Thymus (tissue), 11 donors: ENCODE results near the gene ST7L. TPM values are rescaled to one million over a fixed set of nuclear protein-coding genes. Genes with fewer than 3 reads are reported as not detected.
"Not testable (repeated sequence)": the region's sequence is repeated elsewhere in the genome, so short reads cannot be mapped to it uniquely, and the experiment has no call there.

ENCODE experiments used
- DNase-seq, 9 donors: peaks; one replicate each; pipeline ENCODE4 v3.0.0-alpha.2; 2013; ENCODE audit warnings: low spot score in 9 of 9, low read depth in 6 of 9, missing footprints in 1 of 9
- H3K27ac ChIP-seq, 2 donors: one replicate each; pipeline ENCODE4 v1.5.1; 2013; ENCODE audit warnings: control low read depth in 1 of 2, low read depth in 1 of 2, low read length in 1 of 2, mild to moderate bottlenecking in 1 of 2, moderate library complexity in 1 of 2
- H3K27me3 ChIP-seq, 2 donors: one replicate each; pipeline ENCODE4 v1.5.1; 2013; ENCODE audit warnings: low read length in 1 of 2; ENCODE audit not compliant: control insufficient read depth in 2 of 2, insufficient read depth in 1 of 2
- H3K36me3 ChIP-seq, 2 donors: one replicate each; pipeline ENCODE4 v1.5.1; 2013; ENCODE audit warnings: low read length in 1 of 2, mild to moderate bottlenecking in 1 of 2, moderate library complexity in 1 of 2; ENCODE audit not compliant: control insufficient read depth in 2 of 2, insufficient read depth in 2 of 2
- H3K4me1 ChIP-seq, 2 donors: one replicate each; pipeline ENCODE4 v1.5.1; 2013; ENCODE audit warnings: low read length in 2 of 2; ENCODE audit not compliant: control insufficient read depth in 2 of 2, insufficient read depth in 2 of 2
- H3K4me3 ChIP-seq, 2 donors: one replicate each; pipeline ENCODE4 v1.5.1; 2013; ENCODE audit warnings: low read length in 2 of 2, control low read depth in 1 of 2, mild to moderate bottlenecking in 1 of 2
- H3K9me3 ChIP-seq, 2 donors: one replicate each; pipeline ENCODE4 v1.5.1; 2013; ENCODE audit warnings: low read length in 1 of 2, mild to moderate bottlenecking in 1 of 2; ENCODE audit not compliant: control insufficient read depth in 2 of 2, insufficient read depth in 1 of 2
- WGBS: extraction: QIAGEN DNeasy Blood & Tissue Kit; methylation state at CpG from one replicate; pipeline ENCODE4 v1.1.7; 2013; 5-methylcytosine and 5-hydroxymethylcytosine counted together
- polyA plus RNA-seq: library from polyadenylated mRNA; stranded (reverse); fragments of 200-250 nt; gene quantifications from one replicate; pipeline ENCODE4 v1.2.3, GENCODE V29; 2013
- total RNA-seq: library from RNA; stranded (reverse); fragments of 120-200 nt; gene quantifications from one replicate; pipeline ENCODE4 v1.2.4, GENCODE V29; 2013
- donor health status: healthy.

Gene ST7L
- total and polyA plus RNA-seq, 2 donors, result 13.4 to 13.9 TPM

DNA sequence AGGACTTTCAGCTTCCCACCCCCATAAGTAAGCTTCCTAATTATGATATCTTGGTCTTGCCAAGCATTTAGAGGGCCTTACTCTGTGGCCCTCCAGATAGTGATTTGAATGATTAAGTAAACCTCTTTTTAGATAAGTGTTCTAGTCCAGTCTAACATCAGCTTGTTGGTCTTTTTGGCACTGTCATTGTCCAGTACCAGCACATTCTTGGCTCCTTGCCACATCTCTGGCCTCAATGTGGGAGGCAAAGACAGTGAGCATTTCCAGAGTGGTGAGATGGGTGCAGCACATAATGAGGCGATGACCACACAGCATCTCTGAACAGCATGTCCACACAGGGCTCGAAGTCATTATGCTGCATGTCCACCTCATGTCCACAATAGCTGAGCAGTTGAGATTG lies 6.8 kb upstream of the ST7L start:
- peaks cover 9 to 31% of the 10 kb centered on the region in 2 donors for H3K36me3 ChIP-seq
- H3K4me3 ChIP-seq, result no peak overlapping the region
- peaks cover 5 to 12% of the 10 kb centered on the region in 2 donors for H3K4me1 ChIP-seq
- WGBS, result 98% methylated on average over 2 of the region's 2 CpGs
- no peaks in the 10 kb centered on the region for H3K27me3 ChIP-seq
- H3K9me3 ChIP-seq, result no peaks in the 10 kb centered on the region
- H3K27ac ChIP-seq, result no peak overlapping the region
- DNase-seq, result no peak

DNA sequence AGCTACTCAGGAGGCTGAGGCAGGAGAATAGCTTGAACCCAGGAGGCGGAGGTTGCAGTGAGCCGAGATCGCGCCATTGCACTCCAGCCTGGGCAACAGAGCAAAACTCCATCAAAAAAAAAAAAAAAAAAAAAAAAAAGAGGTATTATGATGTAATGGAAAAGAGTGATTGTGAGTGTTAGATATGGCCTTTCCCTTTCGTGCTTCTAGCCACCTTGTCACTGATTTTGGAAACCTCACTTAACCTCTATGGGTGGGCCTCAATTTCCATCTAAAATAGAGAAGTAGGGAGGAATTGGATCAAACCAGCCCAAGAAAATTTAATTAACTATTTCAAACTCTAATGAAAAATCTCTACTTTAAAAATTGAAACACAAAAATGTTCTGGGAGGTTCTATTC lies 5.6 kb upstream of the ST7L start:
- 91% methylated on average over 5 of the region's 5 CpGs for WGBS
- H3K4me3 ChIP-seq, H3K27me3 ChIP-seq, DNase-seq, H3K9me3 ChIP-seq, H3K27ac ChIP-seq: not testable (repeated sequence)
- Histone ChIP-seq H3K36me3 (peaks cover 6 to 21% of the 10 kb centered on the region in 2 donors), H3K4me1 (peaks cover 8 to 12% of the 10 kb centered on the region in 2 donors)

DNA sequence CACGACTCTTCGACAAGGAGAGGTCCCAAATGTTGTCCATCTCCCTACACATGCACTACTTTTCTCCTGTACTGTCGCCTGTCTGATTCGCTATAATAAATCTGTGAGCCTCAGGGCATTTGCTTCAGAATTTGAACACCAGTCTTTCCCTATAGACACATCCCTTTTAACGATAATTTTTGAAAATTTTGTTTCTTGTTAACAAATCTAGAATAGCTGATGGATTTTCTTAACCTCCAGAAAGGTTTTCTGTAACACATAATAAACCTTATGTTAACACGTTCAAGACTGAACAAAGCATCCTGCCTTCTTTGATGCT lies 1.4 kb upstream of the ST7L start:
- H3K27ac ChIP-seq, result peak overlapping the region; percentile 99 to 100
- DNase-seq, result peak in 8 of 9 donors; percentile 8 to 70 (median 31)
- H3K36me3 ChIP-seq, result peaks cover 3 to 12% of the 10 kb centered on the region in 2 donors
- no peaks in the 10 kb centered on the region for H3K9me3 ChIP-seq
- peaks cover 8 to 17% of the 10 kb centered on the region in 2 donors for H3K4me1 ChIP-seq
- peak overlapping the region; percentile 92 to 95 for H3K4me3 ChIP-seq
- 2% methylated on average over 6 of the region's 6 CpGs for WGBS
- no peaks in the 10 kb centered on the region for H3K27me3 ChIP-seq

DNA sequence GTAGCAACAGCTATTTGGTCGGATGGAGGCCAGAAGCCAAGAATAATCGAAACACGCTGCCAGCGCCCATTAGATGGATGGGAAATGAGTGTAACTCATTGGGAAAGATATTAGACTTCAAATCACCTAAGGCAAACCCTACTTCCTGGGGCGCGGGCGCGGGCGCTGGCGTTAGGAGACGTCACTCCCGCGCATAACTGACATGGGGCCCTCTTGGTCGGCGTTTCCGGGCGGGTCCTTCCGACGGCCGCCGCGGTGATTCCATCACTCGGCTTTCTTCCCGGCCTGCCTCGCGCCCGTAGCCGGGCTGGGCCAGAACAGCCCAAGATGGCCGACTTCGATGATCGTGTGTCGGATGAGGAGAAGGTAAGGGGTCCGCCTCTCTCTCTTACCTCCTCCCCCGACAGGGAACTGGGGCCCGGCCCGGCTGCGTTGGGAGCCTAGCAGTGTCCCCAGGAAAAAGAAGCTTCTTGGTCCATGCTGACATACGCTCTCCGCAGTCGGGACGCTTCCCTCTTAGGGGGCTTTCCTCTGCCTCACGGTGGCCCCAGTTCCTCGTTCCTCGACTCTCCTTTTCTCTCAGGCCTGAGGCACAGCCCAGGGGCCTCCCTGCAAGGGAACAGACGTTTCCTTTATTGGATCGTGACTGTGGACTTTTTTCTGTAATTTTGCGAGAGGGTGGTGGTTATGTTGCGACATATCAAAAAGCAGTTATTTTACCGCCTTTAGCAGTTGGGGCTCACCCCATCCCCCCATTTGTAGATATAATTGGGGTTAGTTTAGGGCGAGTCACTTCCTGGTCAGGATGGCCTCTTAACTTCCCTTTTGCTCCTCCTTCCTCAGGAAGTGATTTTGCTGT lies 806 bp upstream of the ST7L start, which contains the start of gene CAPZA1:
Gene CAPZA1, plus strand, starts transcription at position 315 of the 859 bp plus-strand sequence. Its CDS starts 13 bp downstream, at position 328.
- under 1% methylated on average over 50 of the region's 50 CpGs for WGBS
- H3K4me1 ChIP-seq, result peaks cover 8 to 17% of the 10 kb centered on the region in 2 donors
- H3K27me3 ChIP-seq, result no peaks in the 10 kb centered on the region
- H3K27ac ChIP-seq, result peak within 1 kb of the TSS; percentile 99 to 100
- H3K36me3 ChIP-seq, result peaks cover 3 to 11% of the 10 kb centered on the region in 2 donors
- no peaks in the 10 kb centered on the region for H3K9me3 ChIP-seq
- peak within 1 kb of the TSS; percentile 92 to 95 for H3K4me3 ChIP-seq
- peak; percentile 66 to 94 (median 85) for DNase-seq

DNA sequence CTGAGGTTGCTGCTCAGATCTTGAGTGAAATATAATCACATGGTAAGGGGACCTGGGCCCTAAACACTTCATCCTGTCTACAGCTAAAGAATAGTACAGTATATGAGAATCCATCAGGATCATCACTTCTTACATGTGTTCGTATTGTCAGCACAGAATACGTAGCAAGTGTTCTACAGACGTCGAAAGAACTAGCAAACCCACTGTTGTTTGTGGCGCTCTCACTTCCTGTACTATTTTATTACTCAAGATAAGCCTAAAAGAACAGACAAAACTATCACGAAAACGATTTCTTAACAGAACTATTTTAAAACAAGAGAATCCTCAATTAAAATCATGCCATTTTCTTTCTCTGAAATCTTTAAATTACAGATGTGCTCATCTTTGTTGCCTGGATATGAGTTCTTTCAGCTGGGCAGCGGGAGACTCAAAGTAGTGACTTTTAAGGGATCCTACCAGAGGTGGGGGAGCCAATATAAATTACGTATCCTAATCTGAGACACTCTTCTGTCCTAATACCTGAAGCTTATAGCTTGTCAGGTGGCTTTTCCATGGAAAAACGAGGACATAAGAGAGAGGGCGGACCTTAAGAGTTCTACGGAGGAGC lies 724 bp downstream of the ST7L start:
- peaks cover 3 to 10% of the 10 kb centered on the region in 2 donors for H3K36me3 ChIP-seq
- H3K9me3 ChIP-seq, result no peaks in the 10 kb centered on the region
- H3K27me3 ChIP-seq, result no peaks in the 10 kb centered on the region
- H3K4me3 ChIP-seq, result peak overlapping the region; percentile 92 to 95
- under 1% methylated on average over 12 of the region's 12 CpGs for WGBS
- peak overlapping the region; percentile 99 to 100 for H3K27ac ChIP-seq
- peaks cover 8 to 13% of the 10 kb centered on the region in 2 donors for H3K4me1 ChIP-seq
- peak; percentile 35 to 84 (median 55) for DNase-seq

DNA sequence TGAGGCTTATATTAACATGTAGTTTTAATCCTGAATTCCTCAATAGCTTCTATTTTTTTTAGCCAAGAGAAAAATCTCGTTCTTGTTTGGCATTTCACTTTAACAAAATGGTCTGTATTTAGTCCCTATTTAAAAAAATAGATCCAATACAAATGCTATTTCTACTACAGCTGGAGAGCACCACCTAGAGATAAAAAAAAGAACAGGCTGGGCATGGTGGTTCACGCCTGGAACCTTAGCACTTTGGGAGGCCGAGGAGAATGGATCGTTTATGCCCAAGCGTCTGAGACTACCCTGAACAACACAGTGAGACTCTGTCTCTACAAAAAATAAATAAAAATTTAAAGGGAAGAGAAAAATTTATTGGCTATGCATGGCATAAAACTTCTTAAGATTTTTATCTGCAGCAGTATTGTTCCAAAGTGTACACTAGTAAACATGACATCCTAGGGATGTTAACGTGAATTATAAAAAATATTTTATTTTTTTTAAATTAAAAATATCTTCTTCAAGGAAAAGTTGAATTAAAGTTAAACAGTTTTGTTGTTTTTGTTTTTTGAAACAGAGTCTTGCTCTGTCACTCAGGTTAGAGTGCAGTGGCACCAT lies 4.4 kb downstream of the ST7L start:
- 91% methylated on average over 6 of the region's 6 CpGs for WGBS
- Histone ChIP-seq H3K4me3 (no peak overlapping the region), H3K27ac (no peak overlapping the region), H3K27me3 (no peaks in the 10 kb centered on the region), H3K36me3 (peaks cover 11 to 31% of the 10 kb centered on the region in 2 donors), H3K9me3 (no peaks in the 10 kb centered on the region), H3K4me1 (peaks cover 0 to 4% of the 10 kb centered on the region in 2 donors)
- peak in 2 of 9 donors; percentile 18 to 47 for DNase-seq

DNA sequence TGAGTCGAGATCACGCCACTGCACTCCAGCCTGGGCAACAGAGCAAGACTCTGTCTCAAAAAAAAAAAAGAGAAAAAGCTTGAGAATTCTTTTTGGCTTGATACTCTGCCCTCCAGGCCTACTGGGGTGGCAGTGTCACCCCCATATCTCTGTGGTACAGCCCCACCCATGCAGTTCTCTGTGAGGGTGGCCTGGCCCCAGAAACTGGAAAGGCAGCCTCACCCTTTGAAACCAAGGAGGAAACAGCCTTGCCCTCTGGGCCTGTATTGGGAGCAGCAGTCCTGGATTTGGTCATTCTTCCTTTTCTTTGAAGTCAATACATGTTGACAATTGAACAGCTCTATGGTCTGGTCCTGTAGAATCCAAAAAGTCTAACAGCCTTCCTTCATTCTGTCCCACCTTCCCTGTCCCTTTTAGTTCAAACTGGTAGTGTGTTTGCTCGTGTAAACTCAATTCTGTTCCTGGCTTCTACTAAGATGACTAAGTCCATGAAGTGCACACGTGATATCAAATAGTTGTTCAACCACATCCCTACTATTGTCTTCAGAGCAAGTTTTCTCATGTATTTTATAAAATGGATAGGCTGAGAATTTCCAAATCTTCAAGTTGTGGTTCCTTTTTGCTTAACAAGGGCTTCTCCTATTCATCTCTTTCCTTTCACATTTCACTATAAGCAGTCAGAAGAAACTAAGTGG lies 13.2 kb downstream of the ST7L start:
- no peak overlapping the region for H3K4me3 ChIP-seq
- H3K36me3 ChIP-seq, result peaks cover 19 to 30% of the 10 kb centered on the region in 2 donors
- 96% methylated on average over 4 of the region's 4 CpGs for whole genome bisulfite sequencing
- no peak for DNase-seq
- no peaks in the 10 kb centered on the region for H3K27me3 ChIP-seq
- H3K27ac ChIP-seq, result no peak overlapping the region
- H3K4me1 ChIP-seq, result no peaks in the 10 kb centered on the region
- H3K9me3 ChIP-seq, result no peaks in the 10 kb centered on the region

DNA sequence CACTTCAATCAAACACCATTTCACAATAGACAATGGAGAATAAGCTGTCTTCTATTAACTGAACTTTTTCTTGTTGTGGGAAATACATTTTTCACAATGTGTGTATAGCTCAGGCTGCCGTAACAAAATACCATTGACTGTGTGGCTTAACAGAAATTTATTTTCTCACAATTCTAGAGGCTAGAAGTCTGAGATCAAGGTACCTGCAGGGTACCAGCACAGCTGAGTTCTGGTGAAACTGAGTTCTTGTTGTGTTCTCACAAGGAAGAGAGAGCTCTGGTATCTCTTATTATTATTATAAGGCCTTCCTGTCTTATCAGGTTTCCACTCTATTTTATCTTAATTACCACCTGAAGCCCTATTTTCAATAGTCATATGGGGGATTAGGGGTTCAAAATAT lies 15.4 kb downstream of the ST7L start:
- no peaks in the 10 kb centered on the region for H3K4me1 ChIP-seq
- H3K9me3 ChIP-seq, result no peaks in the 10 kb centered on the region
- no peak overlapping the region for H3K4me3 ChIP-seq
- no peaks in the 10 kb centered on the region for H3K27me3 ChIP-seq
- peaks cover 12 to 17% of the 10 kb centered on the region in 2 donors for H3K36me3 ChIP-seq
- H3K27ac ChIP-seq, result no peak overlapping the region
- WGBS, result 95% methylated on average over 1 of the region's 1 CpG
- DNase-seq, result no peak
